Epithelial cell of proximal tubule (primary cell): ENCODE measurements around the gene CADPS. TPM values are rescaled to one million over a fixed set of nuclear protein-coding genes. Genes with fewer than 3 reads are reported as not detected.

ENCODE experiments used
- DNase-seq: peaks from one replicate; pipeline ENCODE4 v3.0.0-alpha.2; 2011; ENCODE audit warnings: low read depth
- H3K4me3 ChIP-seq: 2 replicates; pipeline ENCODE4 v1.5.1; 2011; ENCODE audit warnings: low read depth, mild to moderate bottlenecking, low read length
- CTCF ChIP-seq: conservative IDR thresholded peaks from 2 replicates; pipeline ENCODE4 v1.5.1; 2012; ENCODE audit warnings: low read depth, mild to moderate bottlenecking, low read length
- total RNA-seq: library from RNA; depleted of rRNA; stranded (reverse); fragments of >200 nt; gene quantifications from 2 replicates; pipeline ENCODE4 v1.2.3, GENCODE V29; 2015

Gene CADPS
- total RNA-seq, 1 donor from 2014 or later = not detected

- DNase-seq = no peak
- no peak overlapping the region for H3K4me3 ChIP-seq
- no peak for TF ChIP-seq CTCF
Observed at GRCh38 chr3:62355703-62356102, 519.5 kb downstream of the CADPS start.
